Fibroblast of skin of right biceps (primary cell): ENCODE results near the gene TRIM52.

Experiments used
- DNase-seq: peaks from one replicate; pipeline ENCODE4 v3.0.0-alpha.2; 2013

TRIM52 gene

GRCh38 chr5:181255836-181256578 is 4.9 kb downstream of the TRIM52 start:
- DNase-seq = no peak

GRCh38 chr5:181255276-181255675 is 5.7 kb downstream of the TRIM52 start:
- no peak for DNase-seq

- no peak for DNase-seq
These were observed 12.7 kb downstream of the TRIM52 start for GRCh38 chr5:181248277-181248676.

GRCh38 chr5:181246276-181247049 is 14.5 kb downstream of the TRIM52 start:
- DNase-seq = peak; percentile 90

DNA sequence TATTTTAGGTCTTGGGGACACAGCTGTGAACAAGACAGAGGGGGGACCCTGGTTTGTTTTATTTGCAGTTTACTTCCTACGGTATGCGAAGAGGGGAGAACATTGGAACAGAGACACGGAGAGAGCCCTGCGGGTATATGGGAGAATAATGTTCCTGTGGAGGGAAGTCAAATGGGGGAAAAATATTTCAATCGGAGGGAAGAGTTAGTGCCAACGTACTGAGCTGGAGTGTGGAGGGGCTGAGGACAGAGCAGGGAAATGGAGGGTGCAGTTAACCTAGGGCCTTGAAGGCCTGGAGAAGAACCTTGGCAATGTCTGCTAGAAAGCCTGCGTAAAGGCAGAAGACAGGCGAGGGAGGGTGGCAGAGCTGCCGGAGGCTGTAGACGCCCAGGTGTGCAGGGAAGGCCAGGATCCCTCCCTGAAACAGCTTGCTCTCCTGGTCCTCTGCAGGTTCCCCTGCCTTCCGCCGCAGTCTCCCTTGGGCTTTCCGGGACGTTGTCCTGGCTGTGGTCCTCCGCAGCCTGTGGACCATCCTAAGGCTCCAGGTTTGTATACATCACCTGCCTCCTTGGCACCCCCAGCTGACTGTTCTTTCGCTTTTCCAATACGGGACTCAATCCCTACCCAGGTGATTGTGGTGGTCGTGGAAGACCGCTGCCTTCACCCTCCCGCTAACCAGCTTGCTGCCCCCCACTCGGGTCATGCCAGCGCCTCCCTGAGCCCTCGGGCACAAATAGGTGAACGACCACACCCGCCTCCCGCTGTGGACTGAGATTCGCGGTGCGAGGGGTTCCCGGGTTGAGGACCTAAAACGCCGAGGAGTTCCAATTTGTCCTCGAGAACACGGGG is 15.3 kb downstream of the TRIM52 start:
- DNase-seq = no peak

- peak; percentile 92 for DNase-seq
These were observed 17.2 kb downstream of the TRIM52 start, which contains the start of gene RACK1 for GRCh38 chr5:181243564-181244343. TSS of gene RACK1 (minus strand) at chr5:181243906. CDS start at chr5:181243800, 106 bp downstream.

GRCh38 chr5:181243018-181243563 is 17.9 kb downstream of the TRIM52 start:
- DNase-seq = no peak

DNA sequence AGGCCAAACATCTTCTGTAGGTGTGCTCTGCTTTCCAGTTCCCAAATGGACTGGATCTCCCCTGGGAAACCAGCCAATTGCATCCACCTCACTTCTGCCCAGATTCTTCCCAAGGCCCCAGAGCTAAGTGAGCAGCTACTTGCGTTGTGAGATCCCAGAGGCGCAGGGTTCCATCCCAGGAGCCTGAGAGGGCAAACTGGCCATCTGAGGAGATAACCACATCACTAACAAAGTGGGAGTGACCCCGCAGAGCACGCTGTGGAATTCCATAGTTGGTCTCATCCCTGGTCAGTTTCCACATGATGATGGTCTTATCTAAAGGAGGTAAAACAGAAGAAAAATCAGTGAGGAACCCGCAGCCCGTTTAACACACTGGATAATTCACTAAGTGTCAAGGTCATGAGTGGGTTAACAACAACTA is 18.9 kb downstream of the TRIM52 start:
- DNase-seq = no peak

- DNase-seq = peak; percentile 83
These were observed 19.5 kb downstream of the TRIM52 start for GRCh38 chr5:181241393-181241975.

- DNase-seq = no peak
These were observed 21.8 kb downstream of the TRIM52 start for GRCh38 chr5:181239062-181239663.

DNA sequence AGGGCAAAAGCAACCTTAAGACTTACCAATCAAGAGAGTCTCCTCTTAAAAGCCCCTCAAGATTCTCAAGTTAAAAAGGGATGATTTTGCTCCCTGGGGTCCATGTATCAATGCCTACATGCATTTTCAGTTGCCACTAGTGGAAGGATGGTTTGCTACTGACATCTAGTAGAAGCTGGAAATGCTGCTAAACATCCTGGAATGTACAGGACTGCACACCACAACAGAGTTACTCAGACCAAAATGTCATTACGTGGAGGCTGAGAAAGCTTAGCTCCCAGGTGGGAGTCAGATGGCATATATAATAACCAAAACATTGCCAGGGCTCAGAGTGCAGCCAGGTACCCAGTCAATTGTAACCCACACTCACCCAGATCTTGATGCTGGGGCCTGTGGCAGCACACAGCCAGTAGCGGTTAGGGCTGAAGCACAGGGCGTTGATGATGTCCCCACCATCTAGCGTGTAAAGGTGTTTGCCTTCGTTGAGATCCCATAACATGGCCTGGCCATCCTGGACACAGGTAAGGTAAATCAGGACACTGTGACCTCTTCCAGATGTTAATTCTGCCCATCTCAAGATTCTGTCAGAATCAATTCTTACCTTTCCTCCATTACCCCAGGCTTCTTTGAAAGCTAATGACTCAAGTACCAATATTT is 23.1 kb downstream of the TRIM52 start:
- DNase-seq = no peak

DNA sequence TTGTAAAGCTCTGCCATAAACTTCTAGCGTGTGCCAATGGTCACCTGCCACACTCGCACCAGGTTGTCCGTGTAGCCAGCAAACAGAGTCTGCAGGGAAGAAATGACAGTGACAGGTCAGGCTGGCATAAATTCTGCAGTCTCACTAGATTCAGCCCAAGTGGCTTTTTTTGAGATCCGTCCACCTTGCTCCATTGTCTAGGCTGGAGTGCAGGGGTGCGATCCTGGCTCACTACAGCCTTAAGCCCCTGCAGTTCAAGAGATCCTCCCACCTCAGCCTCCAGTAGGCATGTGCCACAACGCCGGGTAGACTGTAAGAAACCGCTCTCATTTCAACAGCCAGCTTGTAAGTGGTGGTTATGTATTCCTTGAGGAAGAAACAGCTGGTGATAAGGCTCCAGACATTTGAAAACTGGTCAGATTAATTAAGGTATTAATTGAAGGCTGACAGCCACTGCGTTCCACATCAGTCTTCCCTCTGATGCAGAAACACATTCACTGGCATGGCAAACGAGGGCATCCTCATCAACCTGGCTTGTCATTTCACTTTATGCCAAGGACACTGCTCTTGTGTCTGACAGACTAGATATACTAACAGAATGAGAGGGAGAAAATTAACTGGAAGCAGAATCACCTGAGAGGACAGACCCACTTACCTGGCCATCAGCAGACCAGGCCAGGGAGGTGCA is 23.8 kb downstream of the TRIM52 start:
- no peak for DNase-seq

DNA sequence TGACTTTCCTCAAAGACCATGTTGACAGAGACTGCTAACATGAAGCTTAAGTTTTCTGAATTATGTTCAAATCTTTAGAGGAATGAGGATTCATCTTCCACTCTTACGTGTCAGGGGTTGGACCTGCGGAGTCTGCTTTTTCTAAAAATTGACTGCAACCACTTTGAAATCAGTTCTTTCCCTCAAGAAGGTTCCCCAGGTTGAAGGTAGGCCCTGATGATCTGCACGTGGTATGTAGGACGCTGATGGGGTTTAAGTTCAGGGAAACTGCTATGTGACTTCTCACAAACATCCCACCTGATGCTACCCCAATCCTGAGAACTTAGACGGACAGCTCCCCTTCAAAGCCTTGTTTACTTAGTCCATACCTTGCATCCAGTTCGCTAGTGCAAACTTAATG is 24.5 kb downstream of the TRIM52 start:
- no peak for DNase-seq

GRCh38 chr5:181235689-181236366 is 25.1 kb downstream of the TRIM52 start:
- no peak for DNase-seq

DNA sequence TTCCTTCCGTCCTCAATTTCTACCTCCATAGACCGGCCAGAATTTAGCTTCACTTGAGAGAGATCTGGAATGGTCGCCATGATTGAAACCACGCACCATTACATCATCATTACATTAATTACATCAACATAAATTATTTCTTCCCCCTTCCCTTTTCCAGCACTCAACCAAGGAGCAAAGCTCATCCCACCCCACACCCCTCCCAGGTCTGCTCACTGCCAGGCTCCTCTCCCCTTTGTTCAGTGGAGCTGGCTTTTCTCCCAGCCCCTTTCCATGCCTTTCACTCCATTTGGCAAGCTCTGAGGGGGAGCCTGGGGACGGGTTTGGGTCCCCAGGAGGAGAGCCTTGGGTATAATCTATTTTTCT is 25.6 kb downstream of the TRIM52 start:
- peak; percentile 34 for DNase-seq

GRCh38 chr5:181234455-181235306 is 26.3 kb downstream of the TRIM52 start:
- no peak for DNase-seq

DNA sequence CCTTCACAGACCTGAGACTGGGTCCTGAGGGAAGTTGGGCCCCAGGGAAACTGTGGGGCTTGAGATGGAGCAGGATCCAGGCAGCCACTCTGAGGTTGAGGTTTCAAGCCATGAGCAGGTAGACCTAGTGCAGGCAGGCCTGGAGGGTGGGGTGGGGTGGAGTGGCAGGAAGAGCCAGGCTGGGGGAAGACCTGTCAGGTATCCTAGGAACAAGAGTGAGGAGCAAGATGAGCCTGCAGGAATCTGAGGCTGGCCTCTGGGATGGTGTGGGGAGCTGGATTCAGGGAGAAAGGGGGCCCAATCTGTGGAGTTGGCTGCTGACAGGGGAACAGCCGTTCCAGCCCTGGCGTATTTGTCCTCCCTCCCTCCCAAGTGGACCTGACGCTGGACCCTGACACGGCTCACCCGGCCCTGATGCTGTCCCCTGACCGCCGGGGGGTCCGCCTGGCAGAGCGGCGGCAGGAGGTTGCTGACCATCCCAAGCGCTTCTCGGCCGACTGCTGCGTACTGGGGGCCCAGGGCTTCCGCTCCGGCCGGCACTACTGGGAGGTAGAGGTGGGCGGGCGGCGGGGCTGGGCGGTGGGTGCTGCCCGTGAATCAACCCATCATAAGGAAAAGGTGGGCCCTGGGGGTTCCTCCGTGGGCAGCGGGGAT is 27.0 kb downstream of the TRIM52 start:
- no peak for DNase-seq
